ENCODE data around the gene LHX3.

DNA sequence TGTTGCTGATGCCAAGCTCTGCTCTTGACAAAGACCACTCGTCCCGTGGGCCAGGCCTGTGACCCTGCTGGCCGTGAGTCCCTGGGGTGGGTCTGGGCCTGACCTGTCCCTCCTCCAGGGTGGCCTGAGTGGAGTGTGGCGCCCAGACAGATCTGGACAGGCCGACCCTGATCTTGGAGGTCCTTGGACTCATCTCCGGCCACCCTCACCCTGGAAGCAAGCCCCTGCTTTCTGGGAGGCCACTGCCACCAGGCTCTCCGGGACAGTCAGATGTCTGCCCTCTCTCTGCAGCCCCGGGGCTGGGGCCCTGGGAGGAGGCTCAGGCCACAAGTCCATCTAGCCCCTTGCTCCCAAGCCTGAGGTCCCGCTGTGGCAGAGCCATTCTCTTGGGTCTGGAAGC, 55.1 kb downstream of the LHX3 start:
- TF ChIP-seq, protein P1, sequence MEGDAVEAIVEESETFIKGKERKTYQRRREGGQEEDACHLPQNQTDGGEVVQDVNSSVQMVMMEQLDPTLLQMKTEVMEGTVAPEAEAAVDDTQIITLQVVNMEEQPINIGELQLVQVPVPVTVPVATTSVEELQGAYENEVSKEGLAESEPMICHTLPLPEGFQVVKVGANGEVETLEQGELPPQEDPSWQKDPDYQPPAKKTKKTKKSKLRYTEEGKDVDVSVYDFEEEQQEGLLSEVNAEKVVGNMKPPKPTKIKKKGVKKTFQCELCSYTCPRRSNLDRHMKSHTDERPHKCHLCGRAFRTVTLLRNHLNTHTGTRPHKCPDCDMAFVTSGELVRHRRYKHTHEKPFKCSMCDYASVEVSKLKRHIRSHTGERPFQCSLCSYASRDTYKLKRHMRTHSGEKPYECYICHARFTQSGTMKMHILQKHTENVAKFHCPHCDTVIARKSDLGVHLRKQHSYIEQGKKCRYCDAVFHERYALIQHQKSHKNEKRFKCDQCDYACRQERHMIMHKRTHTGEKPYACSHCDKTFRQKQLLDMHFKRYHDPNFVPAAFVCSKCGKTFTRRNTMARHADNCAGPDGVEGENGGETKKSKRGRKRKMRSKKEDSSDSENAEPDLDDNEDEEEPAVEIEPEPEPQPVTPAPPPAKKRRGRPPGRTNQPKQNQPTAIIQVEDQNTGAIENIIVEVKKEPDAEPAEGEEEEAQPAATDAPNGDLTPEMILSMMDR (IDR thresholded peaks at IDR 0.05): no peak
- TF ChIP-seq EZH2 (IDR thresholded peaks at IDR 0.05): no peak
